ENCODE measurements around the gene CD300LG.
"Not testable (repeated sequence)": the region's sequence is repeated elsewhere in the genome, so short reads cannot be mapped to it uniquely, and the experiment has no call there.

Gene CD300LG

GRCh38 chr17:43840814-43841213 is 6.2 kb upstream of the CD300LG start:
- peak; percentile 30 for TF ChIP-seq CTCF (IDR thresholded peaks at IDR 0.05; ENCODE audit: insufficient read depth, low read depth, low read length, missing control alignments)
- no peak for DNase-seq (ENCODE audit: low read depth)
- H3K4me3 ChIP-seq (ENCODE audit: low read length) = no peak overlapping the region

- TF ChIP-seq CTCF (IDR thresholded peaks at IDR 0.05; ENCODE audit: insufficient read depth, low read depth, low read length, missing control alignments) = no peak
- DNase-seq (ENCODE audit: low read depth) = no peak
- no peak overlapping the region for H3K4me3 ChIP-seq (ENCODE audit: low read length)
Measured at GRCh38 chr17:43841282-43841681, 5.7 kb upstream of the CD300LG start.

- not testable (repeated sequence) for DNase-seq (ENCODE audit: low read depth)
Measured at GRCh38 chr17:43842091-43842974, 4.6 kb upstream of the CD300LG start.

GRCh38 chr17:43842975-43843325 is 4.0 kb upstream of the CD300LG start:
- no peak for TF ChIP-seq CTCF (IDR thresholded peaks at IDR 0.05; ENCODE audit: insufficient read depth, low read depth, low read length, missing control alignments)
- DNase-seq (ENCODE audit: low read depth) = no peak
- H3K4me3 ChIP-seq (ENCODE audit: low read length) = no peak overlapping the region

More at GRCh38 chr17:43842091-43842974, 4.6 kb upstream of the CD300LG start:
- not testable (repeated sequence) for H3K4me3 ChIP-seq (ENCODE audit: low read length)

- DNase-seq (ENCODE audit: low read depth) = no peak
- no peak overlapping the region for H3K4me3 ChIP-seq (ENCODE audit: low read length)
- no peak for TF ChIP-seq CTCF (IDR thresholded peaks at IDR 0.05; ENCODE audit: insufficient read depth, low read depth, low read length, missing control alignments)
Measured at GRCh38 chr17:43844241-43844640, 2.7 kb upstream of the CD300LG start.

- H3K4me3 ChIP-seq (ENCODE audit: low read length) = no peak overlapping the region
- TF ChIP-seq CTCF (IDR thresholded peaks at IDR 0.05; ENCODE audit: insufficient read depth, low read depth, low read length, missing control alignments) = no peak
- DNase-seq (ENCODE audit: low read depth) = no peak
Measured at GRCh38 chr17:43845766-43846165, 1.2 kb upstream of the CD300LG start.

GRCh38 chr17:43846221-43846712 is 709 bp upstream of the CD300LG start:
- peak; percentile 97 for TF ChIP-seq CTCF (IDR thresholded peaks at IDR 0.05; ENCODE audit: insufficient read depth, low read depth, low read length, missing control alignments)
- peak; percentile 72 for DNase-seq (ENCODE audit: low read depth)
- H3K4me3 ChIP-seq (ENCODE audit: low read length) = no peak overlapping the region

Measured in epithelial cell of esophagus (primary cell).